ENCODE measurements around the gene SLC28A2. TPM values are rescaled to one million over a fixed set of nuclear protein-coding genes. Genes with fewer than 3 reads are reported as not detected.

The SLC28A2 gene
- total and polyA plus RNA-seq, 9 of the 15 experiments (the other 6 are each of a cell fraction or from before 2014, with no cell fraction given): 0.03 to 0.04 TPM; not detected in 7

- TF ChIP-seq SMAD1 (IDR thresholded peaks at IDR 0.05; ENCODE audit: low read depth, low read length, partially characterized antibody): no peak
- TF ChIP-seq ZNF699 (CRISPR knock-in tag; IDR thresholded peaks at IDR 0.05; ENCODE audit: insufficient replicate concordance): no peak
- no peak for TF ChIP-seq NR4A1 (CRISPR knock-in tag; IDR thresholded peaks at IDR 0.05)
- TF ChIP-seq NR4A1 (tag; IDR thresholded peaks at IDR 0.05): no peak
- no peak for TF ChIP-seq ZBTB49 (CRISPR knock-in tag; IDR thresholded peaks at IDR 0.05; ENCODE audit: borderline replicate concordance)
- no peak for TF ChIP-seq KDM1A (IDR thresholded peaks at IDR 0.05)
- TF ChIP-seq HMGXB4 (CRISPR knock-in tag; IDR thresholded peaks at IDR 0.05): no peak
- TF ChIP-seq DIDO1 (tag; IDR thresholded peaks at IDR 0.05; ENCODE audit: low read depth): 0 out of 2 replicates have a peak, but pooled peaks have one; percentile 44
- TF ChIP-seq ZEB2 (IDR thresholded peaks at IDR 0.05): no peak
- peak in 1 of 2 experiments; percentile 65; a peak in 1 of 4 replicates for TF ChIP-seq SRF (CRISPR knock-in tag; IDR thresholded peaks at IDR 0.05)
- 0 out of 2 replicates have a peak, but pooled peaks have one; percentile 34 for TF ChIP-seq CREB3L1 (IDR thresholded peaks at IDR 0.05; ENCODE audit: borderline replicate concordance, low read depth)
- TF ChIP-seq MNT (conservative IDR thresholded peaks at IDR 0.05): peak; percentile 79 to 86
- TF ChIP-seq NCOA2 (IDR thresholded peaks at IDR 0.05; ENCODE audit: partially characterized antibody in 2 of 2): no peak
- TF ChIP-seq ZNF282 (CRISPR knock-in tag; IDR thresholded peaks at IDR 0.05): no peak
- TF ChIP-seq MIER1 (IDR thresholded peaks at IDR 0.05; ENCODE audit: low read depth): no peak
- peak; percentile 67 for TF ChIP-seq SUPT5H (IDR thresholded peaks at IDR 0.05)
- no peak; the same call in 1 of the 2 replicates for TF ChIP-seq PML (IDR thresholded peaks at IDR 0.05; ENCODE audit: low read length)
- TF ChIP-seq ZNF408 (CRISPR knock-in tag; IDR thresholded peaks at IDR 0.05; ENCODE audit: low read depth): no peak
- no peak for TF ChIP-seq TOE1 (IDR thresholded peaks at IDR 0.05; ENCODE audit: borderline replicate concordance)
- no peak for TF ChIP-seq TOE1 (CRISPR knock-in tag; IDR thresholded peaks at IDR 0.05; ENCODE audit: borderline replicate concordance, low read depth)
- no peak for TF ChIP-seq ZBTB8A (IDR thresholded peaks at IDR 0.05; ENCODE audit: partially characterized antibody)
- TF ChIP-seq HDAC3 (IDR thresholded peaks at IDR 0.05; ENCODE audit: borderline replicate concordance, partially characterized antibody): no peak
These were observed 27.1 kb downstream of the SLC28A2 start (continued) for GRCh38 chr15:45279024-45279698.
